Posterior cingulate gyrus (tissue), 11 donors: ENCODE measurements around the gene PLAC1.

Experiments
- DNase-seq, 10 donors: peaks; one replicate each; pipeline versions ENCODE4 v3.0.0 to v3.0.0-alpha.2; 2020 to 2021; ENCODE audit warnings: mixed read lengths in 3 of 10
- intact Hi-C: fragments of 100-400 bp; cut with DNase I; formaldehyde crosslinking; loops from one replicate; pipeline ENCODE4 v1.15.1; 2023

Gene PLAC1

DNA sequence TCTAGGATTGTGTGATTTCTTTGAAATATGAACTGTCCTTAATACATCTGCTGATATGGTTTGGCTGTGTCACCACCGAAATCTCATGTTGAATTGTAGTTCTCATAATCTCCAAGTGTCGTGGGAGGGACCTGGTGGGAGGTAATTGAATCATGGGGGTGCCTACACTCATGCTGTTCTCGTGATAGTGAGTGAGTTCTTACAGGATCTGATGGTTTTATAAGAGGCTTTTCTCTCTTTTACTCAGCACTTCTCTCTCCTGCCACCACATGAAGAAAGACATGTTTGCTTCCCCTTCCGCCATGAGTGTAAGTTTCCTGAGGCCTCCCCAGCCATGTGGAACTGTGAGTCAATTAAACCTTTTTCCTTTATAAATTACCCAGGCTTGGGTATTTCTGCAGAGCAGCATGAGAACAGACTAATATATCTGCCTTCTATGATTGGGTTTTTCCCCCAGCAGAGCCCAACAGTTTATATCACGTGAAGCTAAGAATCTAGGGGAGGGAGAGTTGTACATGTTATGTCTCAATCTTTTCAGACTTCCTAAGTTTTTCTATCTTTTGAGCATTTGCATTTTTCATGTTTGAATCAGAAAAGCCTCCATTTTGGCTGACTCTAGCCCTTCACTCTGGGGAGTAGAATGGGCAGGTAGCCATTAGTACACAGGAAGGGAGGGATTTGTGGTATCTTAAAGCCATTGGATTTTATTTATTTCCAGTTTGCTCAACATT, 58.9 kb downstream of the PLAC1 start:
- intact Hi-C loops = no loop called here
- no peak for DNase-seq

DNA sequence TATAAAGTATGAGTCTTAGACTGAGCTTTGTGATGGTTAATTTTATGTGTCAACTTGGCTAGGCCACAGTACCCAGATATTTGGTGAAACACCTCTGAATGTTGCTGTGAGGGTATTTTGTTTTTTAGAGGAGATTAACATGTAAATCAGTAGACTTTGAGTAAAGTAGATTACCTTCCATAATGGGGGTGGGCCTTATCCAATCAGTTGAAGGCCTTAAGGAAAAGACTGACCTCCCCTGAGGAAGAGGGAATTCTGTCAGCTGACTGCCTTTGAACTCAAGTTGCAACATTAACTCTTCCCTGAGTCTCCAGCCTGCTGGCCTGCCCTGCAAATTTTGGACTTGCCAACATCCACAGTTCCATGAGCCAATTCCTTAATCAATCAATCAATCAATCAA, 66.0 kb downstream of the PLAC1 start:
- DNase-seq = no peak
- intact Hi-C loops = no loop called here

DNA sequence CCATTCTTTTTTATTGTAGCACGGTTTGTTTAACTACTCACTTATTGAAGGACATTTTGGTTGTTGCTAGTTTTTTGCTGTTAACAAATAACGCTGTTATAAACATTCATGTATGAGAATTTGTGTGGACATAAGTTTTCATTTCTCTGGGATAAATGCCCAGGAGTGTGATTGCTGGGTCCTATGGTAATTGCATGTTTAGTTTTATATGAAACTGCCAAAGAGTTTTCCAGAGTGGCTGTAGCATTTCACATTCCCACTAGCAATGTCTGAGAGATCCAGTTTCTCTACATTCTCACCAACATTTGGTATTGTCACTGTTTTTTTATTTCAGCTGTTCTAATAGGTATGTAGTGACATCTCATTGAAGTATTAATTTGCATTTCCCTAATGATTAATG, 66.8 kb downstream of the PLAC1 start:
- no peak for DNase-seq
- intact Hi-C loops = no loop called here

DNA sequence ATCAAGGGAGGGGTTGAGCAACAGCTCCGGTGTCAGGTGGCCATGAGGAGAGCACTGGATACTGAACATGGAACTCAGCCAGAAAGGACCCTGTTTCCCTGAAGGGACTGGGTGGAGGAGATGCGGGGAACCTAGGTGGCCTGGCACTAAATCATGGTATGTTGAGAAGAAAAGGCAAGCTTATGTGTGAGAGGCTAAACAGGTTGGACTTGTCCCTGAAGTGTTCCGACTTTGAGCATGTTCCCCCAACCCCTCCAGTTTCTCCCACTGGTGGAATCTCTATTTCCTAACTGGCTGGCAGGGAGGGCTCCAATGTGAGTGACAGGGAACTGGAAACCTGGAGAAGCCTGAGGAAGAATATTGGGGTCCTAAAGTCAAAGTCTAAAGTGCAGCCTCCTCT, 69.5 kb downstream of the PLAC1 start:
- no peak for DNase-seq
- intact Hi-C loops = no loop called here

DNA sequence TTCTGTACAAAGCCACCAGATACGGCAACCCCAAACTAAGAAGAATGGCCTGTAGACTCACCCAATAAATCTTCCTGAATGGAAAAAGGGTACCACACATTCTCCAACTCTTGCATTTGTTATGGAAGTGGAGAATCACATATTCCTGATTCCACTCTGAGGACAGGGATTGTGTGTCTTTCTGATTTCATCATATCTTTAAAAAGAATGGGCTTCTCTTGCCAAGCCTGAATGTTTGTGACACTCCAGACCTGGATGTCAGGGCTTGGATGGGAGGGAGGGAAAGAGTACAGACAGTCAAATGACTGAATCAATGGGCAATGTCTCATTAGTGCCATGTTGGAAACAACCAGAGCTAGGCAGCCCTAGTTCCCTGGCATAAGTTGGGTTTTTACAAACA, 77.4 kb downstream of the PLAC1 start:
- intact Hi-C loops = no loop called here
- no peak for DNase-seq

DNA sequence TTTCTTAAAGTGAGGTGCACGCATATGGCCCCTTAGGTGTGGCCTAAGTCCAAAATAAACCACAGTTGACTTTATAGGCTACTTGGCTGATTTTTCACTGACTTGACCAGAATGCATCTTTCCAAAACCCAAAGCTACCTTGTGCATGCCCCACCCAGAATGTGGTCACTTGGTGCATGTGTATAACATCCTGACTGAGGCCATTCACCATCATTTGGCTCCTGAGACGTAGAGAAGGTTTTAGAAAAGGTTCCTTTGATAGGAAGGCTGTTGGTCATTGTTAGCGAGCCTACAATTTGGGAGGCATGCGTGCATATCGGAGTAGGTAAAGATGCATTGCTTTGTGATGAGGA, 84.6 kb downstream of the PLAC1 start:
- intact Hi-C loops = no loop called here
- no peak for DNase-seq

DNA sequence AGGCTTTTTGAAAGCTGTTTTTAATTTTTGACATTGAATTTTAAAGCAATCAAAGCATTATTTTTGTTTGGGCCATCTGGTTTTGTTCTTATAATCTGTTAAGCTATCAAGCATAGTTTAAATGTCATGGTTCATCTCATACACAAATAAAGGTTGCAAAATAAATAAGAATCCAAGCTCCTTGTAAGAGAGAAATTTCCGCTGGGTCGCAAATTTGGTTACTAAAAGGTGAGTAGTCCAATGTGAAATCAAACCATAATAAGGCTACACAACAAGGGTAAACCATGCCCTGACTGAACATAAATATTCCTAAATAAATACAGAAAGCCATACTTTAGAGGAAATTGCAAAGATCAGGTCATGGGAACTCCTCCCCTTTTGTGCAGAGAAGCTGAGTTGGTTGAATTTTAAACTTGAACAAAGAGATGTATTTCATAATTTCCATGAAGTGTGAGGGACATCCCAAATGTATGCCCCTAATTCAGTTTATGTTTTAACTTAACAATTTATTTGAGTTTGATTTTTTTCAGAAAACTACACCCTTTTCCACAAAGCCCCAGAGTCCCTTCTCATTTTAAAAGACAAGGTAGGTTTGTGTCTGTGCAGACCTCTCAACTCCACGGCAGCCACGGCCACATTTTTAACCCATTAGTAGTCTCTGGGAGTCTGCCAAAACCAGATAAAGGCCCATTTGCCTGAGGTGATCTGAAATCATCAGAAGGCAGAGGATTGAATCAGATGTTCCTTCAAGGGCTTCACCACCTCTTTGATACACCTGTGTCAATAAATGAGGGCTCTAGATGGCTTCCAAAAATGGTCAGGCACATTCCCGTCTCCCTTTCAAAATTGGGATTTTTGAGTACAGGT, 85.2 kb downstream of the PLAC1 start:
- intact Hi-C loops = no loop called here
- DNase-seq = no peak

DNA sequence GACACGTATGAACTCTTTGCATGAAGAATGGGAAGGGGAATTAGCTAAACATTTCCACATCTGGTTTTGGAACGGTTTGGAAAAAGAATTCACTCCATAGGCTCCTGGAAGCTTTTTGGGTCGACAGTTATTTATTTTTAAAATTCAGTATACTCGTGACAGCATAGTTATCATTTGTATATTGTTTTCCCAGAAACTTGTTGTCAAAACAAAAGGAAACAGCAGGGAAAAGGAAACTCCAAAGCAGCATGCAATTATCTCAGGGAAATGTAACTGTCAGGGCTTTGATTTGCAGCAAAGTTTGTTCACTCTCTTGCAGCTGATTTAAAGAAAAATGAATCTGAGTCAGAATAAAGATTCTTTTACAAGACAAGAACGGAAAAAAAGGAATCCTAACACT, 86.5 kb downstream of the PLAC1 start:
- intact Hi-C loops = no loop called here

DNA sequence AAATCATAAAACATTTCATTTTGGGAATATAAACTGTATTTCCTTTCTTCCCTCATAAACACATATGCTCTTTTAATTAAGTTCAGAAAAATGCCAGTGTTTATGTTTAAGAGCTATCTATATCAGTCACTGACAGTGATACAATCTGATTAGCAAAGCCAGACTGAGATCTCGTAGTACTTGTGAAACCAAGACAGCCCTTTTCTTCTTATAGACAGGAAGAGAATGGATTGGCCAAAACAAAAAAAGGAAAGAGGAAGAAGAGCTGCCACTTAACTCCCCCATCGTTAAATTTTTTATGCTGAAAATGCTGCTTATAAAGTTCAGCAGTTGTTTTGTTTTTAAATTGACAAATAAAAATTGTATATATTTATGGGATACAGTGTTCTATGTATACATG, 87.4 kb downstream of the PLAC1 start:
- DNase-seq = no peak
- intact Hi-C loops = no loop called here

More for the DNA sequence above, 86.5 kb downstream of the PLAC1 start:
- DNase-seq = no peak

DNA sequence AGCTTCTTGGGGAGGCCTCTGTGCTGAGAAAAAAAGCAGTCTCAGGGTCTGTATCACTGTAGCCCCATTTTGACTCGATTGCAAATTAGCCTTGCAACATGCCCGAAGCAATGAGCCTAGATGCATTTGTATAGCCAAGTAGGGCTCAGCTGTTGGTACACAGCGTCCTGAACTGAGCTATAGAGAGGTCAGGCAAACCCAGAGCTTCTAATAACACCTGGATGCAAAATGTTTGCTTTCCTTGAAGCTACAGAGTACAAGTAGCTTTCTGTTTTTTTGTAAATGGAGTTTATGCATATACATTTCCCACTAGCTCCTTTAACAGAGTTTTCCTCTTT, 87.8 kb downstream of the PLAC1 start:
- DNase-seq = no peak
- intact Hi-C loops = no loop called here

DNA sequence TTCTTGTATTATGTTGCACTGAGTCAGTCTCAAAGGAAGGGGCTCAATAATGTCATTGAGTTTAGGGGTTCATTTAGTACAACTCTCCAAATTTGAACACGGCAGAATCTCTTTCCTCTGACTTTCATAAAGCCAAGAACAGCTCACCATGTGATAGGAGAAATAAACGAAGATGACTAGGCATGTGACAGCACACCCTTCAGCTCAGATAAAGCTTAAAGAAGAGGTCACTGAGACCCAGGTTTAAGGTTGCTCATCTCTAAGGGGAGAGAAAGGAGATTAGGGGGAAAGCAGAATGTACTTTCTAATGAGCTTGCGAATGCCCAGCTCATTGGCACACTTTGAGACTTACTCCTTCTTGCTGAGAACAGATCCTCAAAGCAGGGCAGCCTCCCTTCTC, 89.0 kb downstream of the PLAC1 start:
- no peak for DNase-seq
- intact Hi-C loops = no loop called here

DNA sequence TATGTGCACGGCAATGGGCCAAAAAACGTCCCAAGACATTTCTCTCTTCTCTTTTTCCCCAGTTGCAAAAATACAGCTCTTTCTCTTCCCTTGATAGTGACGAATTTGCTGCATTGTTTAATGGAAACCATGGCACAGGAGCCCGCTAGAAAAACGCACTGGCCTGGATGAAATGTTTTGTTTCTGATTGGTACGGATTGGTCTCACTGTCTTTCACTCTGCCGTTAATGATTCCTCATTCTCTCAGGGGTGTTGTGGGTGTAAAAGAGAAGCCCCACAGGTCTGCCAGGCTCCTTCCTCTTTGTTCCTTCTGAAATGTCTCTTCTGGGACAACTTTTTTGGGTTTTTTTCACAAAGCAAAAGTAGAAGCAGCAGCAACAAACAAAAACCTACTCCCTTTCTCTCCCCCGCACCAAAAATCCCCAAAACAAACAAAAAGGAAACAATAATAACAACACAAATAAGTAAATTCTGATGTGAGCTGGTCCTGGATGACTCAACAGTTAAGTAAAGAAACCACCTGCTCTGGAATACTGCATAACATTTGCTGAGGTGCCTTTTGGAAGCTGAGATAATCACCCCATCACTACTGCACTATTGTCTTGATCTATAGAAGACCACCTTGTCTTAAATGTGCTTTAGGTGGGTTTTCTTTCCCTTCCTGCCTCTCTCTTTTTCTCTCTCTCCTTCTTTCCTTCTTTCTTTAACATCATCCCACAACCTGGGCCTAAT, 89.8 kb downstream of the PLAC1 start:
- intact Hi-C loops = no loop called here
- no peak for DNase-seq

DNA sequence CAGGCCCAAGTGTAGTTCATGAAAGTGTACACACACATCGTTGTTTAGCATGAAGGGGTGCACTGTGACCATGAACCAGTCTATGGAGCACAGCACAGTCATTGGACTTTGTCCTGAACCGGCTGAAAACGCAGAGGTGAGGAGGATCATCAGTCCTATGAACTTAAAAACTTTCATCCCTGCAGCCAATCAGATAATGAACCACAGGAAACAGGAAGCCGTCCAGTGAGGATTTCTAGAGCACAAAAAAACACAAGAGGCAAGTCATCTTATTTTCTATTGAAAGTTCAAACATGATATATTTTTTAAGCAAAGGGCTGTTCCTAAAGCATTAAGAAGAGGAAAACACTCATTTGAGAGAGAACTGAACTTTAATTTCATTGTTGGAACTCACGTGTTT, 91.8 kb downstream of the PLAC1 start:
- no peak for DNase-seq
- intact Hi-C loops = no loop called here

DNA sequence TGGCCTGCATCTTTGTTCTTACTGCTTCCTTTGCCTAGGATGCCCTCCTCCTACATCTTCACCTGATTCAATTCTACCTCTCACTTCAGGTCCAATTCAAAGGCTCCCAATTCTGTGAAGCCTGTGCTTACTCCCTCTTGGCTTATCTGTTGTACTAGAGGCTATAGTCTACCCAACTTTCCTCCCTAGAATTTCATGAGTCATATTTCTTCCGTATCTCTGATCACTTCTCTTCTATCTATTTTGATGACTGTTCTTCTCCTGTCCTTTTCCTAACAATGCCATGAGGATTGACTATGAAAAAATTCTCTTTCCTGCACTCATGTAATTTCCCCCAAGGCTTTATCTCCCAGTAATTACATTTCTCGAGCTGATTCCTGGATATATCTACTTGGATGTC, 96.3 kb downstream of the PLAC1 start:
- intact Hi-C loops = no loop called here
- no peak for DNase-seq

DNA sequence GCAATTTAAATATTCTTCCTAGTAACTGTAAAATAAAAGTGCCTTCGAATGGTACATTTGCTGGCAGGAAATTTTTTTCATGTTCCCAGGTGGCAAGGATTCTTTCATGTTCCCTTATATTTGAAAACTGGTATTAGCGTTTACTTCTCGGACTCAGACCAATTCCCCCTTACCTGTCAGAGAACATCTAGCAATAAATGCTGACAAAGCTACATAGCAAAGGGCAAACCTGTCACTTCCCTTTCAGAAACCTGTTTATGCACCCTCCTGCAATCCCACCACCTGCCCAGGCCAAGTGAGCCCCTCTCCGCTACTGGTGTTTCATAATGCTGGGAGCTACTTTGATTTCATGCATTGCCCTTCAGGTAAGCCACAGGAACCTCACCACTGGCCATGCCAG, 100.1 kb downstream of the PLAC1 start:
- no peak for DNase-seq
- intact Hi-C loops = no loop called here

DNA sequence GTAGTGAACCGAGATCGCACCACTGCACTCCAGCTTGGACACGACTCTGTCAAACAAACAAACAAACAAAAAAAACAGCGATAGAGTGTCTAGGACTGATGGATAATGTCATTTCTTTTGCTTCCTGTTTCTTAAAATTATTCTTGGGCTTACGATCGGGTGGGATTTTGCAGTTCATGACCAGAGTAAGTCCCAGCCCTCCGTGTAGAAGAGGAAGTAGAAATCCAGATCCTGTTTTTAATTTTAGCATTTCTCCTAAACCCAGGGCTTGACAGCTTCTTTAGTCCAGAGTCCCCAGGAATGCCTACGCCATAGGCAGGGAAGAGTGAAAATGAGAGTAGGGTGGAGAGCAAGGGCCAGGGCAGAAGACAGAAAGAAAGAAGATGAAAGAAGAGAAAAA, 104.0 kb downstream of the PLAC1 start:
- DNase-seq = no peak
- intact Hi-C loops = no loop called here

DNA sequence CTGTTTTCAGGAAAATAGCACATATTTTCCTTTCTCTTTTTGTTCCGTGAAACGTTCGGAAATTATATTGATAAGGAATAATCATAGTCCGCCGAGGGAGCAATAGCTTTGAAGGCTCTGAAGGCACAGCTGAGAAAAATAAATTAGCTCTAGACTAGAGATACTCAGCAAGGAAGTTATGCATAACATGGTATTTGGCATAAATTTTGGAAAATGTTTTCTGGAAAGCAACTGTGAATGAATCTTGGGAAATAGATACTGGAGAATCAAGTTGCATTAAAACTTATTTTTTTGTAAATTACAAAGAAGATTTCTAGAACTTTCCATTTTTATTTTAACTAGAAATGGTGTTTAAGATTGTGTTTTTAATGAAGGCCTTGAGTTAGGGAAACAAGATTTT, 105.9 kb downstream of the PLAC1 start:
- DNase-seq = no peak
- intact Hi-C loops = no loop called here

DNA sequence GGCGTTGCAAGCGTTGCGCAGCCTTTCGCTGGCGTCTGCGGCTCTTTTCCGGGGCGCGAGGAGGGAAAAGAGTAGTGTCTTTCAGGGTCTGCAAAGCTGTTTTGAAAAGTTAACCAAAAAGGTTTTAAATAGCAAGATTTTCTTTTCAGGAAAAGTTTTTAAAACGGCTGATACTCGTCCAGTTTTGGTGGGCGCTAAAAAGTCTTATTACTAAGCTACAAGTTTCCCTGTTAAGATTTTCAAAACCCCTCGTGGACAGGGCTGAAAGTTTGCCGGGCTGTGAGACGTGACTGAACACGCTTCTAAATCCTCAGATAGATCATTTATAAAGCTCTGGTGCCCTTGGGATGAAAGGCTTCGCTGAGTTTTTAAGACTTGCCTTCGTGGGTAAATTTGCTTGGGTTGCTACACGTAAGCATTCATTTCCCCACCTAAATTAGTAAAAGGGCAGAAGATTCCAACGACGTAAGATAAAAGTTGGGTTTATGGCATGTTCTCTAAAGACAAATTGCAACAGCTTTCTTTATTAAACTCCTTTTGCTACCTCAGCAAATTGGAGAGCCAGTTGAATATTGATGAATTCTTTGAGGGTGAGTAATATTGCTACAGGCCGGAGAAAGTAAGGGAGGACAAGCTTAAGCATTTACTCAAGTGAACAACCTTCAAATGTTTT, 106.8 kb downstream of the PLAC1 start:
- intact Hi-C loops = no loop called here

DNA sequence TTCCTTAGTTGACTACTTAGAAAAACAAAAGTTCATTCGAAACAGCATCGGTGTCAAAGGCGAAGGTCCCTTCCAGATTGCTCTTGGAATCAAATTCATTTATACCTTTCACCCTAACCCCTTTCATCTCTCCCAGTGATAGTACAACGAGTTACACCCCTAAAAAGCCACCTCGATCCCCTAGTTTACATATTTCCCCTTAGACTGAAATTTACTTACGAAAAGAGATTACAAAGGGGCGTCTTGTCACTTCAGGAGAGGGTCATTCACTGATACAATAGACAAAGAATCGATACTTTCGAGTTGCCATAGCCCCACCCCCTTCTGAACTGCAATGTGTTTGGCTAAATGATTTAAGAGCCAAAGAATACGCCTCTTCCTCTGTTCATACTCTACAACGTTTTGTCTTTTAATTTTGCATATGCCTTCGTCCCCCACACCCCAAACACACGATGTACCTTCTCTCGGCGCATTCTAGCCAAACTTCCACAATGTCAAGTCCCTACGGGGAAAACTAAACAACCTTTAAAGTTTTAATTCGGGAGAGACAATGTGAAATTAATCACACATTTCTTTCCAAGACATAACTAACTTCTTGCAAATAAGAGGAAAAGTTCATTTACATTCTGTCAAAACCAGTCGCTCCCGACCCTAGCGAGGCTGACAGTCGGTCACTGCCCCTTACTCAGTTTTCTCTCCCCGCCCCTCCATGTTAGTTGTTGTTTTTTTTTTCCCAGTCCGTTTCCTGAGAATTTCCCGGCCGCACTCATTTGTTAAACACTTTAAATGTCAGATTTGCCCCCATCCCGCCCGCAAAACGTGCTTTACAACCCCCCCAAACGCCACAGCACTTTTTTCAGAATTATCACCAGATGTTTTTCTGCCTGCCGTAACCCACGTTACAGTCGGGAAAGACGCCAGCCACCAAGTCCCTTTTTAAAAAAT, 109.7 kb downstream of the PLAC1 start:
- intact Hi-C loops = no loop called here
- DNase-seq = no peak

More for the DNA sequence above, 106.8 kb downstream of the PLAC1 start:
- no peak for DNase-seq

DNA sequence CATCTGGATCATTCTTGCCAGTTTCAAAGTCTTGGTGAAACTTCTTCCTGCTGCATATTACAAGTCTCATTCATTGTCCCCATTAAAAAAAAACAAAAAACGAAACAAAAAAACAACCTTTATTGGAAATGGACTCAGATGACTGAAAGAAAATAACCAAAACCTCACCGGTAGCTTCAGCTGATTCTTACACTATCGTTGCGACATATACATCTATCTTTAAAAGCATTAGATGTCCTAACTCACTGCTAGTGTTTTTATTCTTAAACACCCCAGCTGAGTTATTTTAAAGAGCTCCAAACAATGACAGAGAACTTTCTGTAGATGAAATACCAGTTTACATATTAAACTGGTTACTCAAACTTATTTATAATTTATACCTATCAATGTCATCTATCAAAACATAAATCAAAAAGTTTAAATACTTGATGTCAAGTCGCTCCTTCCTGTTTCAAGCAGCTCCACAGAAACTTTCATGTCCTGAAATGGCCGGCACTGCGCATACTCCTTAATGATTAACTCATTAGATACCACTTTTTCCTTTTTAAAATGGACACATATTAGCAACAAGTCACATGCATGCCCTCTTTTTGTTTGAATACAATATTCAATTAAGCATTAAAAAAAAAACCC, 111.1 kb downstream of the PLAC1 start:
- no peak for DNase-seq
- intact Hi-C loops = no loop called here
